ENCODE results near the gene MIER2.

DNA sequence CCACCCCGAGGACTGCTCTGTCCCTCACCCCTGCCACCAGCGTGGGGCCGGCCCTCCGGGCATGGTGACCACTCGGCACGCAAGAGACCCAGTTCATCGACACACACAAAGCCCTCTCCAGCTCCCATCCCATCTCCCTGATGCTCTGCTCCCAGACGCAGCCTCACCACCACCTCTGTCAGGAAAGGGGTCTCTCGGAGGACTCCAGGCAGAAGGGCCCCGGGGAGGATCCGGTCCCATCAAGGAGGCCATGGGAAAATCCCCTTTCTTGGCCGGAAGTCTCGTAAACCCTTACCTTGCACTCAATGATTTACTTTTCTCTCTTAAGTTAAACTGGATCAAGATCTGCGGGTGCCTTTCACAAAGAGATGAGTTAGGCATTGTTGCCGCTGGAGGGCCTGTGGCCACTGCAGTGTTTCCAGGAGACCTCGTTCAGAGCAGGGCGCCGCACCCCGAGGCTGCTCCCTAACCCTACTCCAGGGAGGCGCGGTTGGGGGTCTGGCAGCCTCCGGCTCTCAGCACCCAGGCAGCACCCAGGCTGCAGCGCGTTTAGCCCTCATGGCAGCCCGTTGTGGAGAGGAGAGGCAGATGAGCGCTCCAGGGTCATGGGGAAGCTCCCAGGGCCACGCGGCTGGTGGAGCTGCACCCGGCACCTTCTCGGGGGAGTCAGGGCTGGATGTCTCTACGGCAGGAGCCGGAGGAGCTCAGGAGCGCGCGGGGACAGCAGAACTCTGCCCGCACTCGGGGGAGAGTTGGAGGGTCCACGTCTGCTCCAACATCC lies 33.4 kb upstream of the MIER2 start:
- TF ChIP-seq, protein P1, sequence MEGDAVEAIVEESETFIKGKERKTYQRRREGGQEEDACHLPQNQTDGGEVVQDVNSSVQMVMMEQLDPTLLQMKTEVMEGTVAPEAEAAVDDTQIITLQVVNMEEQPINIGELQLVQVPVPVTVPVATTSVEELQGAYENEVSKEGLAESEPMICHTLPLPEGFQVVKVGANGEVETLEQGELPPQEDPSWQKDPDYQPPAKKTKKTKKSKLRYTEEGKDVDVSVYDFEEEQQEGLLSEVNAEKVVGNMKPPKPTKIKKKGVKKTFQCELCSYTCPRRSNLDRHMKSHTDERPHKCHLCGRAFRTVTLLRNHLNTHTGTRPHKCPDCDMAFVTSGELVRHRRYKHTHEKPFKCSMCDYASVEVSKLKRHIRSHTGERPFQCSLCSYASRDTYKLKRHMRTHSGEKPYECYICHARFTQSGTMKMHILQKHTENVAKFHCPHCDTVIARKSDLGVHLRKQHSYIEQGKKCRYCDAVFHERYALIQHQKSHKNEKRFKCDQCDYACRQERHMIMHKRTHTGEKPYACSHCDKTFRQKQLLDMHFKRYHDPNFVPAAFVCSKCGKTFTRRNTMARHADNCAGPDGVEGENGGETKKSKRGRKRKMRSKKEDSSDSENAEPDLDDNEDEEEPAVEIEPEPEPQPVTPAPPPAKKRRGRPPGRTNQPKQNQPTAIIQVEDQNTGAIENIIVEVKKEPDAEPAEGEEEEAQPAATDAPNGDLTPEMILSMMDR (IDR thresholded peaks at IDR 0.05; ENCODE audit: low read length): no peak
- no peak for TF ChIP-seq EZH2 (IDR thresholded peaks at IDR 0.05; ENCODE audit: borderline replicate concordance, low read length)

All from OCI-LY1 (cell line).